Measurements from ENCODE around the gene SPRED3.

The SPRED3 gene

GRCh38 chr19:38374332-38375097 is 14.0 kb upstream of the SPRED3 start, which contains the start of gene PSMD8:
PSMD8 (plus strand) TSS chr19:38374571; CDS start chr19:38374602, 31 bp downstream.
- H2AFZ ChIP-seq (ENCODE audit: low read depth, low read length) = peak within 1 kb of the TSS; percentile 56
- peak within 1 kb of the TSS; percentile 82 for H3K4me3 ChIP-seq (ENCODE audit: low read length)

GRCh38 chr19:38375098-38375493 is 13.4 kb upstream of the SPRED3 start:
- no peaks in the 10 kb centered on the region for H3K9me3 ChIP-seq (ENCODE audit: insufficient read depth, low read length)
- peak overlapping the region; percentile 90 for H3K9ac ChIP-seq (ENCODE audit: low read length)
- peaks cover 14% of the 10 kb centered on the region for H3K4me1 ChIP-seq (ENCODE audit: low read length)
- H2AFZ ChIP-seq (ENCODE audit: low read depth, low read length) = peak overlapping the region; percentile 55; the same call in 1 of the 2 replicates
- H3K4me3 ChIP-seq (ENCODE audit: low read length) = peak overlapping the region; percentile 82
- no peaks in the 10 kb centered on the region for H3K27me3 ChIP-seq (ENCODE audit: low read depth, low read length)
- peaks cover 4% of the 10 kb centered on the region; the same call in 1 of the 2 replicates for H4K20me1 ChIP-seq (ENCODE audit: insufficient read depth, low read length)
- no peak for TF ChIP-seq CTCF (IDR thresholded peaks at IDR 0.05; ENCODE audit: low read depth, low read length)
- peaks cover 41% of the 10 kb centered on the region for H3K79me2 ChIP-seq (ENCODE audit: low read length)
- H3K4me2 ChIP-seq (ENCODE audit: low read length) = peak overlapping the region; percentile 82
- peaks cover 25% of the 10 kb centered on the region for H3K36me3 ChIP-seq (replicated peaks; ENCODE audit: low read depth, low read length)
- peak overlapping the region; percentile 58 for H3K27ac ChIP-seq (ENCODE audit: low read length)

More at GRCh38 chr19:38374332-38375097, 14.0 kb upstream of the SPRED3 start, which contains the start of gene PSMD8:
- Histone ChIP-seq H3K36me3 (replicated peaks; ENCODE audit: low read depth, low read length) (peaks cover 24% of the 10 kb centered on the region), H3K4me2 (ENCODE audit: low read length) (peak within 1 kb of the TSS; percentile 87), H3K27ac (ENCODE audit: low read length) (peak within 1 kb of the TSS; percentile 58), H4K20me1 (ENCODE audit: insufficient read depth, low read length) (peaks cover 4% of the 10 kb centered on the region; the same call in 1 of the 2 replicates), H3K4me1 (ENCODE audit: low read length) (peaks cover 14% of the 10 kb centered on the region), H3K27me3 (ENCODE audit: low read depth, low read length) (no peaks in the 10 kb centered on the region), H3K9me3 (ENCODE audit: insufficient read depth, low read length) (no peaks in the 10 kb centered on the region), H3K9ac (ENCODE audit: low read length) (peak within 1 kb of the TSS; percentile 90), H3K79me2 (ENCODE audit: low read length) (peaks cover 41% of the 10 kb centered on the region)
- TF ChIP-seq CTCF (IDR thresholded peaks at IDR 0.05; ENCODE audit: low read depth, low read length) = peak; percentile 39
- TF ChIP-seq EZH2phosphoT487 (IDR thresholded peaks at IDR 0.05; ENCODE audit: low read depth) = no peak

GRCh38 chr19:38375748-38376147 is 12.7 kb upstream of the SPRED3 start:
- H3K9me3 ChIP-seq (ENCODE audit: insufficient read depth, low read length) = no peaks in the 10 kb centered on the region
- no peak overlapping the region for H2AFZ ChIP-seq (ENCODE audit: low read depth, low read length)
- H3K4me2 ChIP-seq (ENCODE audit: low read length) = peak overlapping the region; percentile 82
- TF ChIP-seq CTCF (IDR thresholded peaks at IDR 0.05; ENCODE audit: low read depth, low read length) (no peak), EZH2phosphoT487 (IDR thresholded peaks at IDR 0.05; ENCODE audit: low read depth) (no peak)
- no peaks in the 10 kb centered on the region for H3K27me3 ChIP-seq (ENCODE audit: low read depth, low read length)
- peaks cover 30% of the 10 kb centered on the region for H3K36me3 ChIP-seq (replicated peaks; ENCODE audit: low read depth, low read length)
- H3K27ac ChIP-seq (ENCODE audit: low read length) = no peak overlapping the region
- peak overlapping the region; percentile 82 for H3K4me3 ChIP-seq (ENCODE audit: low read length)
- H3K9ac ChIP-seq (ENCODE audit: low read length) = peak overlapping the region; percentile 90
- H3K4me1 ChIP-seq (ENCODE audit: low read length) = peaks cover 14% of the 10 kb centered on the region
- peaks cover 41% of the 10 kb centered on the region for H3K79me2 ChIP-seq (ENCODE audit: low read length)
- peaks cover 4% of the 10 kb centered on the region; the same call in 1 of the 2 replicates for H4K20me1 ChIP-seq (ENCODE audit: insufficient read depth, low read length)

- no peaks in the 10 kb centered on the region for H3K27me3 ChIP-seq (ENCODE audit: low read depth, low read length)
- TF ChIP-seq CTCF (IDR thresholded peaks at IDR 0.05; ENCODE audit: low read depth, low read length) (no peak), EZH2phosphoT487 (IDR thresholded peaks at IDR 0.05; ENCODE audit: low read depth) (no peak)
- peaks cover 14% of the 10 kb centered on the region for H3K4me1 ChIP-seq (ENCODE audit: low read length)
- H3K79me2 ChIP-seq (ENCODE audit: low read length) = peaks cover 41% of the 10 kb centered on the region
- no peak overlapping the region for H3K27ac ChIP-seq (ENCODE audit: low read length)
- no peak overlapping the region for H3K4me3 ChIP-seq (ENCODE audit: low read length)
- H3K9me3 ChIP-seq (ENCODE audit: insufficient read depth, low read length) = no peaks in the 10 kb centered on the region
- no peak overlapping the region for H3K9ac ChIP-seq (ENCODE audit: low read length)
- H2AFZ ChIP-seq (ENCODE audit: low read depth, low read length) = no peak overlapping the region
- no peak overlapping the region for H3K4me2 ChIP-seq (ENCODE audit: low read length)
- H4K20me1 ChIP-seq (ENCODE audit: insufficient read depth, low read length) = peaks cover 4% of the 10 kb centered on the region; the same call in 1 of the 2 replicates
- H3K36me3 ChIP-seq (replicated peaks; ENCODE audit: low read depth, low read length) = peaks cover 38% of the 10 kb centered on the region
Observed at GRCh38 chr19:38376576-38376975, 11.9 kb upstream of the SPRED3 start.
